ENCODE results near the gene TOP3A. TPM values are rescaled to one million over a fixed set of nuclear protein-coding genes. Genes with fewer than 3 reads are reported as not detected.
A peak's percentile ranks its signal among the peaks of the same experiment; 100 is the strongest.

Gene TOP3A
- total RNA-seq, 6 donors from 2014 or later: 23.4 to 36.3 (median 32.9) TPM

DNA sequence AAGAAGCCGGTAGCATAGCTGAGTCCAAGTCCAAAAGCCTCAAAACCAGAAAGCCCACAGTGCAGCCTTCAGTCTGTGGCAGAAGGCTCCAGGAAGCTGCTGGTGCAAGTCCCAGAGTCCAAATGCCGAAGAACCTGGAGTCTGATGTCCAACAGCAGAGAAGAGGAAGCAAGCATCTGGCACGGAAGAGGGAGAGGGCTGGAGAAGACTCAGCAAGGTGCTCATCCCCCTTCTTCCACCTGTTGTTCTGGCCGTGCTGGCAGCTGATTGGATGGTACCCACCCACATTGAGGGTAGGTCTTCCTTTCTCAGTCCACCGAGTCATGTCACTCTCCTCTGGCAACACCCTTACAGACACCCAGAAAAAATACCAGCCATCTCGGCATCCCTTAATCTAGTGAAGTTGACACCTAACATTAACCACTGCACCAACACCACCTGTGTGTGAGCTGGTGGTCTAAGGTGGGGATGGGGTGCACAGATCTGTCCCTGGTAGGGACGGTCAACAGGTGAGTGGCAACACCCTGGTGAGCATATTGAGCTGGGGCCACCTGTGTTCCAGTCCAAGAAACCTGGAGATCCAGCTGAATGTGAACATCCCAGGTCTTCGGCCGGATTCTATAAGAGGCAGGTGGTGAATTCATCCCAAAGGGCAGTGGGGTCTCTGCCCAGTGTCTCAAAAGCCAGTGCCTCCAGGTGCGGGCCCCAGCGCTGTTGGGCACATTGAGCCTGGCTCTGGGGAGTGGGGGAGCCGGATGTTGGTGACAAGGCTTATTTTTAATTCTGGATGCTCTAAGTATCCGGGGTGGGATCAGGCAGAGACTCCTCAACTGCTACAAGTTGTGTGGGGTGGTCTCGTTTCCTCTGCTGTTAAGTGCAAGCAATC, 44.5 kb downstream of the TOP3A start:
- TF ChIP-seq CTCF (IDR thresholded peaks at IDR 0.05) (no peak), EP300 (IDR thresholded peaks at IDR 0.05) (no peak), POLR2A (IDR thresholded peaks at IDR 0.05) (no peak), POLR2AphosphoS5 (IDR thresholded peaks at IDR 0.05) (no peak)
- no peaks in the 10 kb centered on the region for H3K27me3 ChIP-seq
- peaks cover 7 to 37% (median 22%) of the 10 kb centered on the region in 4 donors for H3K36me3 ChIP-seq
- 87 to 88% methylated on average over 10 to 14 of the region's 14 CpGs for WGBS, 2 donors
- H3K4me3 ChIP-seq: no peak overlapping the region
- H3K4me1 ChIP-seq: no peaks in the 10 kb centered on the region
- H3K9me3 ChIP-seq: no peaks in the 10 kb centered on the region
- no peak overlapping the region for H3K27ac ChIP-seq
- ATAC-seq (ENCODE audit: low FRiP score in 2 of 2) (no peak), DNase-seq (no peak)

DNA sequence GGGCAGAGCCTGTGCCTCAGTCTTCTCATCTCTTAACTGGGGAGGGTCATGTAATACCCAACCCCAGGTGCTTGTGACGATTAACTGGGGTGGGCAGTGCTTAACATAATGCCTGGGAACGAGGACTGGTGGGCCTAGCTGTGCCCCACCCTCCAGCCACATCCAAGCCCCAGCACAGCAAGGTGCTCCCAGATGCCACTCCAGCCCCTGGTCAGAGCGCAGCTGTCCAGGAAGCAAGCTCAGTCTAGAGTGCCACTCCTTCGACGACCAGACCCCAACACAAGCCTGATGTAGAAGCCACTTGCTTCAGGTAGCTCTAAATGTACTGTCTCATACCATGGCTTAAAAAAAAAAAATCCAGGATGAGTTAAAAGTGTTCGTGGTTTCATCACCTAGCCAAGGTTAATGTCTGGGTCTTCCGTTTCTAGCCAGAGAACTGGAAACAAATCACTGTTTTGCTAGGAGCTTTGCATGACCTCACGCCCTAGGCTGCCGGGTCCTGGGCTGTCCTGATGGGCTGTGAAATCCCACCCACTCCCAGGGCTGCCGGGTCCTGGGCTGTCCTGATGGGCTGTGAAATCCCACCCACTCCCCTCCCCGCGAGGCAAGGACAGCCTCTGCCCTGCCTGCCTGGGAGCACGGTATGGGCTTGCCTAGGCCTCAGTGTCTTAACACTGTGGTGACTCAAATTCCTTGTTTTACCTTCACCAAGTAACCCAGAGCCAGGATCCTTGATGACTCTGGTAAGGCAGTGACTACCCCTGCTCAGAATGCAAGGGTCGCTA, 46.7 kb downstream of the TOP3A start:
- WGBS, 2 donors: 52 to 80% methylated on average over 7 to 14 of the region's 14 CpGs
- no peak overlapping the region for H3K27ac ChIP-seq
- H3K9me3 ChIP-seq: no peaks in the 10 kb centered on the region
- no peaks in the 10 kb centered on the region for H3K4me1 ChIP-seq
- peaks cover 13 to 39% (median 27%) of the 10 kb centered on the region in 4 donors for H3K36me3 ChIP-seq
- no peak for TF ChIP-seq CTCF (IDR thresholded peaks at IDR 0.05)
- no peak for TF ChIP-seq POLR2AphosphoS5 (IDR thresholded peaks at IDR 0.05)
- TF ChIP-seq POLR2A (IDR thresholded peaks at IDR 0.05): no peak
- TF ChIP-seq EP300 (IDR thresholded peaks at IDR 0.05): no peak
- peak in 1 of 2 donors; percentile 33 for ATAC-seq (ENCODE audit: low FRiP score in 2 of 2)
- DNase-seq: no peak
- no peaks in the 10 kb centered on the region for H3K27me3 ChIP-seq
- H3K4me3 ChIP-seq: no peak overlapping the region

- Histone ChIP-seq H3K27me3 (no peaks in the 10 kb centered on the region), H3K4me3 (no peak overlapping the region), H3K36me3 (peaks cover 13 to 40% (median 26%) of the 10 kb centered on the region in 4 donors), H3K4me1 (peaks cover under 1 to 6% (median 4%) of the 10 kb centered on the region in 4 donors), H3K9me3 (no peaks in the 10 kb centered on the region), H3K27ac (no peak overlapping the region)
- 77 to 84% methylated on average over 10 of the region's 10 CpGs for WGBS, 2 donors
- TF ChIP-seq EP300 (IDR thresholded peaks at IDR 0.05) (no peak), POLR2A (IDR thresholded peaks at IDR 0.05) (no peak), POLR2AphosphoS5 (IDR thresholded peaks at IDR 0.05) (no peak), CTCF (IDR thresholded peaks at IDR 0.05) (no peak)
- ATAC-seq (ENCODE audit: low FRiP score in 2 of 2) (no peak), DNase-seq (no peak)
These were observed 47.4 kb downstream of the TOP3A start for GRCh38 chr17:18267366-18267765.

- H3K27ac ChIP-seq: no peak overlapping the region
- no peaks in the 10 kb centered on the region for H3K27me3 ChIP-seq
- WGBS, 2 donors: 95 to 96% methylated on average over 18 to 19 of the region's 50 CpGs
- DNase-seq: peak in 1 of 2 donors; percentile 82
- peaks cover 25 to 34% (median 28%) of the 10 kb centered on the region in 4 donors for H3K4me1 ChIP-seq
- peaks cover 13 to 33% (median 24%) of the 10 kb centered on the region in 4 donors for H3K36me3 ChIP-seq
- TF ChIP-seq EP300 (IDR thresholded peaks at IDR 0.05) (no peak), CTCF (IDR thresholded peaks at IDR 0.05) (no peak), POLR2AphosphoS5 (IDR thresholded peaks at IDR 0.05) (no peak)
- ATAC-seq (ENCODE audit: low FRiP score in 2 of 2): no peak
- no peaks in the 10 kb centered on the region for H3K9me3 ChIP-seq
- no peak overlapping the region for H3K4me3 ChIP-seq
These were observed 50.7 kb downstream of the TOP3A start for GRCh38 chr17:18263885-18264682.
